Astrocyte (in vitro differentiated cells and primary cell): ENCODE results near the gene SLC35A2. TPM values are rescaled to one million over a fixed set of nuclear protein-coding genes. Genes with fewer than 3 reads are reported as not detected.

Source experiments
- DNase-seq: peaks from one replicate; pipeline ENCODE4 v3.0.0-alpha.2; 2010; ENCODE audit warnings: low read depth
- FAIRE-seq: peaks from 2 replicates; lab custom pipeline; 2011; peaks lifted over from hg19 to GRCh38; lab: Jason Lieb, UNC
- H2AFZ ChIP-seq: 2 replicates; pipeline ENCODE4 v1.6.0; 2012; ENCODE audit warnings: low read depth, low read length, inconsistent platforms
- H3K27ac ChIP-seq: 2 replicates; pipeline ENCODE4 v1.5.1; 2011; ENCODE audit warnings: low read depth, low read length, inconsistent platforms
- H3K27me3 ChIP-seq: 2 replicates; pipeline ENCODE4 v1.6.0; 2011; ENCODE audit warnings: low read length, inconsistent platforms; ENCODE audit not compliant: insufficient read depth
- H3K36me3 ChIP-seq: 2 replicates; pipeline ENCODE4 v1.5.1; 2011; ENCODE audit warnings: low read length, inconsistent platforms; ENCODE audit not compliant: insufficient read depth
- H3K4me1 ChIP-seq: 2 replicates; pipeline ENCODE4 v1.5.1; 2011; ENCODE audit warnings: low read length, inconsistent platforms; ENCODE audit not compliant: insufficient read depth
- H3K4me2 ChIP-seq: 2 replicates; pipeline ENCODE4 v1.6.0; 2012; ENCODE audit warnings: low read length, inconsistent platforms
- H3K4me3 ChIP-seq: 2 replicates; pipeline ENCODE4 v1.5.1; 2011; ENCODE audit warnings: low read depth, mild to moderate bottlenecking, low read length, inconsistent platforms; ENCODE audit not compliant: insufficient read depth
- H3K79me2 ChIP-seq: 2 replicates; pipeline ENCODE4 v1.6.0; 2012; ENCODE audit warnings: mild to moderate bottlenecking, low read length, inconsistent platforms; ENCODE audit not compliant: insufficient read depth
- H3K9ac ChIP-seq: 2 replicates; pipeline ENCODE4 v1.6.0; 2012; ENCODE audit warnings: mild to moderate bottlenecking, low read length, inconsistent platforms
- H3K9me3 ChIP-seq: 2 replicates; pipeline ENCODE4 v1.5.1; 2012; ENCODE audit warnings: low read depth, mild to moderate bottlenecking, low read length, inconsistent platforms; ENCODE audit not compliant: insufficient read depth
- H4K20me1 ChIP-seq: 2 replicates; pipeline ENCODE4 v1.6.0; 2012; ENCODE audit warnings: low read length, inconsistent platforms; ENCODE audit not compliant: insufficient read depth
- H3K27ac Mint-ChIP-seq: one replicate; pipeline ENCODE4 v1.8.0; 2021; ENCODE audit warnings: mild to moderate bottlenecking, mixed read lengths; ENCODE audit not compliant: unreplicated experiment
- H3K27me3 Mint-ChIP-seq: one replicate; pipeline ENCODE4 v1.8.0; 2021; ENCODE audit warnings: low read depth, mixed read lengths; ENCODE audit not compliant: unreplicated experiment
- H3K36me3 Mint-ChIP-seq: one replicate; pipeline ENCODE4 v1.8.0; 2021; ENCODE audit warnings: low read depth, mixed read lengths; ENCODE audit not compliant: unreplicated experiment
- H3K4me1 Mint-ChIP-seq: one replicate; pipeline ENCODE4 v1.8.0; 2021; ENCODE audit warnings: low read depth, mixed read lengths; ENCODE audit not compliant: unreplicated experiment
- H3K4me3 Mint-ChIP-seq: one replicate; pipeline ENCODE4 v1.8.0; 2021; ENCODE audit warnings: mild to moderate bottlenecking, moderate library complexity, mixed read lengths; ENCODE audit not compliant: unreplicated experiment
- H3K9me3 Mint-ChIP-seq: one replicate; pipeline ENCODE4 v1.8.0; 2021; ENCODE audit warnings: mild to moderate bottlenecking, mixed read lengths; ENCODE audit not compliant: unreplicated experiment
- CTCF ChIP-seq: IDR thresholded peaks from 2 replicates; pipeline ENCODE4 v1.5.1; 2011; ENCODE audit warnings: low read depth, mild to moderate bottlenecking, inconsistent platforms, low read length, moderate library complexity; ENCODE audit not compliant: insufficient read depth
- EZH2 ChIP-seq: IDR thresholded peaks from 2 replicates; pipeline ENCODE4 v1.6.1; 2012; ENCODE audit warnings: mild to moderate bottlenecking, low read length, inconsistent platforms; ENCODE audit not compliant: insufficient read depth
- total RNA-seq: library from RNA; stranded (reverse); gene quantifications from 2 replicates; pipeline ENCODE4 v1.2.1, GENCODE V29; 2021

SLC35A2 gene
- total RNA-seq, 1 donor from 2014 or later: 54.3 TPM

GRCh38 chrX:48945517-48946348, 34.3 kb upstream of the SLC35A2 start:
- TF ChIP-seq EZH2: no peak
- peak; percentile 58 for TF ChIP-seq CTCF
- no peak for DNase-seq
- H3K79me2 ChIP-seq: peaks cover 72% of the 10 kb centered on the region
- no peaks in the 10 kb centered on the region for H3K9me3 Mint-ChIP-seq
- no peaks in the 10 kb centered on the region for H3K4me1 Mint-ChIP-seq
- FAIRE-seq: peak; percentile 63
- no peaks in the 10 kb centered on the region for H3K4me1 ChIP-seq
- no peak overlapping the region for H3K4me3 Mint-ChIP-seq
- peaks cover 4% of the 10 kb centered on the region for H3K36me3 Mint-ChIP-seq
- H3K27ac ChIP-seq: no peak overlapping the region
- H3K9ac ChIP-seq: no peak overlapping the region
- peaks cover 60% of the 10 kb centered on the region for H4K20me1 ChIP-seq
- H3K4me2 ChIP-seq: no peak overlapping the region
- H3K9me3 ChIP-seq: no peaks in the 10 kb centered on the region
- no peak overlapping the region for H2AFZ ChIP-seq
- no peaks in the 10 kb centered on the region for H3K27me3 Mint-ChIP-seq
- peaks cover 6% of the 10 kb centered on the region for H3K36me3 ChIP-seq
- H3K27me3 ChIP-seq: no peaks in the 10 kb centered on the region
- H3K27ac Mint-ChIP-seq: no peak overlapping the region
- no peak overlapping the region for H3K4me3 ChIP-seq

GRCh38 chrX:48942895-48943294, 31.4 kb upstream of the SLC35A2 start:
- no peak overlapping the region for H3K27ac Mint-ChIP-seq
- DNase-seq (no peak), FAIRE-seq (no peak)
- no peak overlapping the region for H3K4me3 Mint-ChIP-seq
- H3K4me1 Mint-ChIP-seq: no peaks in the 10 kb centered on the region
- Histone ChIP-seq H4K20me1 (peaks cover 76% of the 10 kb centered on the region), H3K36me3 (peaks cover 6% of the 10 kb centered on the region), H3K4me3 (no peak overlapping the region), H3K79me2 (peaks cover 79% of the 10 kb centered on the region), H3K9me3 (no peaks in the 10 kb centered on the region), H3K27me3 (no peaks in the 10 kb centered on the region), H3K4me2 (no peak overlapping the region), H3K4me1 (peaks cover under 1% of the 10 kb centered on the region), H3K9ac (no peak overlapping the region), H2AFZ (no peak overlapping the region), H3K27ac (no peak overlapping the region)
- H3K27me3 Mint-ChIP-seq: no peaks in the 10 kb centered on the region
- no peaks in the 10 kb centered on the region for H3K9me3 Mint-ChIP-seq
- TF ChIP-seq CTCF (no peak), EZH2 (no peak)
- peaks cover 1% of the 10 kb centered on the region for H3K36me3 Mint-ChIP-seq

- peaks cover 6% of the 10 kb centered on the region for H3K36me3 ChIP-seq
- Mint-ChIP-seq H3K36me3 (no peaks in the 10 kb centered on the region), H3K4me1 (peaks cover 4% of the 10 kb centered on the region), H3K27ac (no peak overlapping the region), H3K27me3 (no peaks in the 10 kb centered on the region), H3K4me3 (no peak overlapping the region), H3K9me3 (no peaks in the 10 kb centered on the region)
- no peak overlapping the region for H2AFZ ChIP-seq
- peaks cover 77% of the 10 kb centered on the region for H4K20me1 ChIP-seq
- H3K27ac ChIP-seq: no peak overlapping the region
- no peak overlapping the region for H3K4me3 ChIP-seq
- no peak for TF ChIP-seq CTCF
- no peak for TF ChIP-seq EZH2
- DNase-seq: no peak
- FAIRE-seq: no peak
- no peak overlapping the region for H3K4me2 ChIP-seq
- no peaks in the 10 kb centered on the region for H3K9me3 ChIP-seq
- H3K27me3 ChIP-seq: no peaks in the 10 kb centered on the region
- peaks cover 12% of the 10 kb centered on the region for H3K4me1 ChIP-seq
- peaks cover 67% of the 10 kb centered on the region for H3K79me2 ChIP-seq
- H3K9ac ChIP-seq: no peak overlapping the region
These were observed 29.0 kb upstream of the SLC35A2 start for GRCh38 chrX:48940404-48940955.
